ENCODE data around the gene POU2F3.

Gene POU2F3

GRCh38 chr11:120239713-120240640 is at the start of gene POU2F3:
Gene POU2F3 (plus strand): TSS chr11:120240140. CDS start chr11:120240344, 204 bp downstream.
- DNase-seq, result no peak

- DNase-seq, result no peak
Measured at GRCh38 chr11:120191058-120191457, 48.9 kb upstream of the POU2F3 start.

GRCh38 chr11:120192831-120193625 is 46.9 kb upstream of the POU2F3 start:
- no peak for DNase-seq

- DNase-seq, result no peak
Measured at GRCh38 chr11:120194166-120194565, 45.8 kb upstream of the POU2F3 start.

- no peak for DNase-seq
Measured at GRCh38 chr11:120195601-120196320, 44.2 kb upstream of the POU2F3 start.

GRCh38 chr11:120196826-120197225 is 43.1 kb upstream of the POU2F3 start:
- no peak for DNase-seq

GRCh38 chr11:120197251-120197891 is 42.6 kb upstream of the POU2F3 start:
- DNase-seq, result no peak

- DNase-seq, result no peak
Measured at GRCh38 chr11:120197977-120198376, 42.0 kb upstream of the POU2F3 start.

- DNase-seq, result no peak
Measured at GRCh38 chr11:120198403-120198786, 41.5 kb upstream of the POU2F3 start.

- DNase-seq, result no peak
Measured at GRCh38 chr11:120198787-120199469, 41.0 kb upstream of the POU2F3 start.

- DNase-seq, result no peak
Measured at GRCh38 chr11:120199613-120200012, 40.3 kb upstream of the POU2F3 start.

GRCh38 chr11:120200677-120201076 is 39.3 kb upstream of the POU2F3 start:
- no peak for DNase-seq

GRCh38 chr11:120201653-120202052 is 38.3 kb upstream of the POU2F3 start:
- DNase-seq, result no peak

GRCh38 chr11:120203626-120204025 is 36.3 kb upstream of the POU2F3 start:
- no peak for DNase-seq

- DNase-seq, result no peak
Measured at GRCh38 chr11:120205596-120206161, 34.3 kb upstream of the POU2F3 start.

GRCh38 chr11:120207512-120207911 is 32.4 kb upstream of the POU2F3 start:
- DNase-seq, result no peak

GRCh38 chr11:120208001-120208441 is 31.9 kb upstream of the POU2F3 start:
- DNase-seq, result no peak

GRCh38 chr11:120208777-120209176 is 31.2 kb upstream of the POU2F3 start:
- no peak for DNase-seq

GRCh38 chr11:120209746-120210625 is 30.0 kb upstream of the POU2F3 start:
- no peak for DNase-seq
